ENCODE measurements around the gene AKAP3.

The AKAP3 gene

DNA sequence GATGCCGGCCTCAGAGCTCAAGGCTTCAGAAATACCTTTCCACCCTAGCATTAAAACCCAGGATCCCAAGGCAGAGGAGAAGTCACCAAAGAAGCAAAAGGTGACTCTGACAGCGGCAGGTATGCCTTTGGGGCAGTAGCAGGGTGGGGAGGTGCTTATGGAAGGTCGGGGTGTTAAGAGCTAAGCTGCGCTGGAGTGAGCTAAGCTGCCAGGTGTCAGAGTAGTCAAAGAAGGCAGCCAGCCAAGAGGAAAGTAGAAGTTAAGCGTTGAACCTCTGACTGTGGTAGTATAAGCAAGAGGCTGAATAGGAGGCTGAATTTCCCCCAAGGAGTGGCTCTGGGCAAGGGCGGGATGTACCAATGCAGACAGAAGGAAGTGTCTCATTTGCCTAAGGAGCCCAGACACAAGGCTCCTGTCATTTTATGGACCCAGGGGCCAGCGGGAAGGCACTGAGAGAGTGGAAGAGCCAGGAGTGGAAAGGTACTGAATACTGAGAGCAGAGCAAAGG lies 57.6 kb downstream of the AKAP3 start:
- no peak for DNase-seq

DNA sequence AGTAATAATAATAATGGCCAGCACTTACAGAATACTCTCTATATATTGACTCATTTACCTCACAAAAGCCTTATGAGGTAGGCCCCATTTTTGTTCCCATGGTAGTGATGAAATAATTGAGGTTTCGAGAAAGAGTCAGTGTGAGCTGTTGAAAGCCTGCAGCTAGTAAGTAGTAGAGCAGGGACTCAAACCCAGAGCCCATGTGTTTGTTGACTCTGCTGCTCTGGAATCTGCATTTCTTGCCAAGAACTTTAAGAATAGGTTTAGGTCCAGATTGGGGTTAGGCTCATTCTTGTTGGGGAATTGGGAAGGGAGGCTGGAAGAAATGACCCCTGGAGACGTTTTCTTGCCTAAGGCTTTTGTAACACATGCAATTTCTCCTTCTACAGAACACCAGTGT lies 58.9 kb downstream of the AKAP3 start:
- no peak for DNase-seq

DNA sequence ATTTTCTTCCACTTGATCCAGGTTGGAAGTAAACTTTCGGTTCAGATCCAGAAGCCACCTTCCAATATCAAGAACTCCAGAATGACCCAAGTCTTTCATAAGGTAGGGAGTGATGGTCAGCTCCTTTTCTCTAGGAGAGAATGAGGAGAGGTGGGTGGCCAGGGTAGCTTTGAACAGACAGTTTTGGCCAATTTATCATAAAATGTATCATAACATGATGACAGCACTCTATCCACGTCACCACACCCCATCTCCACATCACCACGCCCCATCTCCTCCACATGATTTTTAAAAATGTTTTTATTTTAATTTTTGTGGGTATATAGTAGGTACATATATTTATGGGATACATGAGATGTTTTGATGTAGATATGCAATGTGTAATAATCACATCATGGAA lies 59.9 kb downstream of the AKAP3 start:
- DNase-seq: no peak

DNA sequence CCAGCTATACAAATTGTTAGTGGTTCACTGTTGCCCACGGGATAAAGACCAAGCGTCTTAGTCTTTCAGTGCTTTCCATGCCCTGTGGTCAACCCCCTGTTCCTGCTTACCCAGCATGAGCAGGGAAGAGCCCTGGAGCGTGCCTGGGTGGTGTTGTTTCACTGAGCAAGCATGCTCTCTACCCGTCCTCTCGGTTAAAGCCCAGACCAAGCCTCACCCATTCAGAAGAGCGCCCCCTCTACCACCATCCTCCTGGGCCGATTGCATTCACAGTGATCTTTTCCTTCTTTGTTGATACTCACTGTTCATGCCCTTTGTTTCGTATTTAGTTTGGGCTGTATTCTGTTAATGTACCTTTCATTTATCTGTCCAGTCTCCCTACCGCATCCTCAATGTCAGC lies 61.7 kb downstream of the AKAP3 start:
- no peak for DNase-seq

DNA sequence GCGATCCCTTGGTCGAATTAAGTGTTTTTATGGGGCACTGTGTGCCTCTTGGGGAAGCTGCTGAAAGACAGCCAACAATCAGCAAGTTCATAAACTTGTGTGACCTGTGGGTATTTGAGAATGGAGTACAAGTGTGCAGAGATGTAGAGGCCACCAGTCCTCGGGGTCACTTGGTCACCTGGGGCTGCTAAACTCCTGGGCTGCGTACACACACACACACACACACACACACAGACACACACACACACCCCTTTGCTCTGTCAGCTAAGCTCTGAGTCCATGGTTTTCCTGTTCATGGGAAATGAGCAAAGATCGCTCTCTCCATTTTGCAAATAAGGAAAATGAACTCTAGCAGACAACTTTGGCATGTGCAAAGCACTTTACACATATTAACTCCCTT lies 62.4 kb downstream of the AKAP3 start:
- no peak for DNase-seq

DNA sequence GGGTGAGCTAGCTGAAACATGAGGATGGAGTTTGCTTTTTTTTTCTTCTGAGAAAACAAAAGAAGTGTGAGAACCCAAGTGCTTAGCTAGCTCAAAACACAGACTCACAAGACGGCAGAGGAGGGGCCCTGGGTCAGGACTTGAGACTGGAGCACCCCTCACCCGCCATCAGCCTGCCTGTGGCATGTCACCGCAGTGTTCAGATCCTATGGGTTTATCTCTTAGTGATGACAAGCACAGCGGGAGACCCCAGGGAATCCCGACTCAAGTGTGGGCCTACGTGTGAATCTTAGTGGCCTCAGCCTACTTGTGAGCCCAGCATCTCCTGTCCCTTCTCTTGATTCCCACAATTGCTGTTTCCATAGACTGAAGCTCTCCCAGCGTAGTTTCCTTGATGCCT lies 64.0 kb downstream of the AKAP3 start:
- no peak for DNase-seq

DNA sequence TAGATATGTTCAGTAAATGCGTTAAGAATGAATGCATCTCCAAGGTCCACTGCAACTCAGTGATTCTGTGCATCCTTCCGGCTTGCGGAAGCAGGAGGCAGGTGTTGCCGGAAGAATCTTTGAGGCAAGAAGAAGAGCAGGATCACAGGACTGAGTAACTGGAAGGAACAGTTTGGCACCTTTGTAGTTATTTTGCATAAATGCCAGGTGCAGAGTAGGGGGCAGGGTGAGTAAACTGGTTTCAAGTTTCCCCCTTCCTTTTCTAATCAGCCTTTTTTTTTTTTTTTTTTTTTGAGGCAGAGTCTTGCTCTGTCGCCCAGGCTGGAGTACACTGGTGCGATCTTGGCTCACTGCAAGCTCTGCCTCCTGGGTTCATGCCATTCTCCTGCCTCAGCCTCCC lies 64.6 kb downstream of the AKAP3 start:
- DNase-seq: no peak

DNA sequence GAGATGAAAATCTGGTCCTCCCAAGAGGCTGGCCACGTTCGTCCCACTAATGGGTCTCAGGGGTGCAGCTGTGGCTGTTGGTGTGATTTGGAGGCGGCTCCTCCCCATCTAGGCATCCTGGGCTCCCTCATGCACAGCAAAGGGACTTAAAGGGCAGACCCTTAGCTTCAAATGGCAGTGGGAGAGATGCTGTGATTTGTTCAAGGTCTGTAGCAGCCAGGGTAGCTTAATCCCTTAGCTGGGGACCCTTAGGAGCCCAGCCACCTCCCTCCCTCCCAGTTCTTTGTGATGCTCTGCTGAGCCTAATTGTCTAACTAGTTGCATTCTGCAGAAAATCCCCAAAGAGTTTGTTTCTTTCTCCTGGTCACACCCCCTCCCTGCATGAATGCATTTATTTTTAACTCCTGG lies 68.6 kb downstream of the AKAP3 start:
- DNase-seq: no peak

DNA sequence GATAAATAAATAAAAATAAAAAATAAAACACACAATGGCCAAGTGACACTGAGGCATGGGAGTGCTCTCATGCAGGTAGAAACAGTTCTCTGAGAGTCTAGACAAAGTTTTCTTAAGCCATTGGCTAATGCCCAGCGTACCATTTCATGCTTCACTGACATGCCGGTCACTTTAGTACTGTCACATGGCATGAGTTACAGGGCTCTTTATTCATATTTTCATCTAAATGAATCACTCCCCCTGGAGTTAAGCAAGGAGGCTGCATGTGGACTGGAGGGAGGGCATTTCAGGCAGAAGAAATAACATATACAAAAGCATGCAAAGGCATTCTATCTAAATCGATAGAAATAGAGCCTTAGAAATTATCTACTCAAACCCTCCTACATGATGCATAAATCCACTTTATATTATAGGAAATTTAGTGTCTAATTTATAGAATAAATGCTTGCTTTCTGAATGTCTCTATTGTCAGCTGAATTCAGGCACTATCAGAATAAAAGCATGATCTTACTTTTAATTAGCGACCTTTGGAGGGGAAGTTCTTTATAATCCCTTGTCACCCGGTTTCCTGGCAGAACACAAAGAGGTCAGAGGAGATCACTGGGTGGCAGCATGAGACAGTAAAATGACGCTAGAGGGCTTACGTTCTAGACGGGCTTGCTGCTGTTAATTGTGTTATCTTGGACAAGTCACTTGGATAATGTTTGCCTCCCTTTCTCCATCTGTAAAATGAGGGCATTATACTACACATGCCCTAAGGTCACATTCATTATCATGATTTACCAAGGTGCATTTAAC lies 69.3 kb downstream of the AKAP3 start:
- no peak for DNase-seq

DNA sequence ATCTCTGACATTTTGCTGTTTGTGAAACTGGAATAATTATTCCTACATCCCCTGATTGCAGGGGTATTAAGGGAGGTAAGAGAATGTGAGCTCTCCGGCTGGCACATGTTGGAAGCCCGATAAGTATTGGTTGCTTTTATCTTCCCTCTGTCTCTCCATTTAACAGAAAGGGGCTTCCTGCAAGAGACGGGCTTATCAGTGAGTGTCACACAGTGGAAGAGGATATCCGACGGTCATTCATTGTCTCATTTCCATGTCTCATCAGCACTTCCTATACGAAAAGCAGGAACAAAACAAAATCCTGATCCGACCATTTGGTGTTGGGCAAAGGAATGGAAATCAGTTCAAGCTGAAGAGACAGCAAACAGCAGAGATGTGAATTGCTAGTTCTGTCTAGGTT lies 76.2 kb downstream of the AKAP3 start:
- DNase-seq: no peak

DNA sequence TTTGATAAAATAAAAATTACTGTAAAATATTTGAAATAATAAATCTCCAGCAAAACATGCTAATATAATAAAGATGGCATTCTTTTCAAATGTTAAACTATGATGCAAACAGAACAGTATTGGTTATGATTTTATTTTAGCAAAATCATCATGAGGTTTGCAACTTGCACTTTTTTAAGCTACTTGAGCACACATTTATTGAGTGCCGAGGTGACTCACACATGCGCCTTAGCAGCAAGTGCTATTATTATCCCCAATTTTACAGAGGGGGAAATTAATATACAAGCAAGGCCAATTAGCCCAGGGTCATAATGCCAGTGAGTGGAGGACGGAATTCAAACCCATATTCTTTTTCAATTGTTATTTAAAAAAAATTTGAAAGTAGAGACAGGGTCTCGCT lies 79.6 kb downstream of the AKAP3 start:
- DNase-seq: no peak

DNA sequence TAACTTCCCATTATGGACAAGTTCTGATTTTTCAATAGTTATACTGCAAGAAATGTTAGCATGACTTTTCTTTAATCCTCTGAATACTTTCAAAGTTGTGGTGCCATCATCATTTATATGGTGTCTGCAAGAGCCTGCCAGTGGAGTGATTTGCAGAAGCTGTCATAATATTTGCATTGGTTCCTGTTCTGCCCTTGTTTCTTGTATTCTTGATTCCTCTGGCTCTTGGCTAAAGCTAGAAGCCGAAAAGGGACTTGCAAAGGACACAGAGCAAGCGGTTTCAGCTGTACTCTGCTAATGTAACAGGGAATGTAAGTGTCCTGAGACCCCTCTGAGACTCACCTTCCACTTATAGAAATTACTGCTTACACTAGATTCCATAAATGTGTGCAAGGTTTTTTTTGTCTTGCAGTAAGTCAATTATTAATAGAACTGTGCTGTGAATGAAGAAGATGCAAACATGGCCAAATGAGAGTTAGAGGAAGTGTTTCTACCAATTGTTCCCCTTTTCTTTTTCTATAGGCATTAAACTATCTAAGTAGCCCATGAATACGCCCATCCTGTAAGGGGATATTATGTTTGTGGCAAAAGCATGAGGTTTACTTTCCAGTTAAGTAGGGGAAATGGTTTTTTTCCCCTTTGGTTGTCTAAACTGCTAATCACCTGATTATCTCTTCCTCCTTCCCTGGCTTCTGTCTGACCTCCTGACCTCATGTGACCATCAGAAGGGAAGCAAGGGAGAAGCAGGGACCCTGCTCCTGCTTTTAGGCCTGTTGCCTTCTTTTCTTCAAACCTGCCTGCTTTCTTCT lies 81.6 kb downstream of the AKAP3 start:
- no peak for DNase-seq

DNA sequence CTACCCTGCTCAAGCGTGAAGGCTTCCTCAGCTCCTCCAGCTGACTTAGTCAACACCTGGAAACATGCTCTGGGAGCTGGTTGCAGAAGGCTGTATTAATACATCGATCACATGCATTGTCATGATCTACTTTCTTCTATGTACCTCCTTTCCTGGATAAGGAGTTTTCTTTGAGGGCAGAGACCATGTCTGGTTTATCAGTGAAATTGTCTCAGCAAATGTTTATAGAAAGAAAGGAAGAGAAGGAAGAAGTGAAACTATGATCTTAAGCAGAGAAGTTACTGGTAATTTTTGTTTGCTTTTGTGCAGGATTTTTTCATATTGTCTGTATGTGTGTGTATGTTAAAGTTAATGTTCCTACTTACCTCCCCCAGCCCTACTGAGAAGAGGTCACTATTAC lies 82.4 kb downstream of the AKAP3 start:
- DNase-seq: no peak
